Endothelial cell of umbilical vein (primary cell): ENCODE results near the gene C1RL. TPM values are rescaled to one million over a fixed set of nuclear protein-coding genes. Genes with fewer than 3 reads are reported as not detected.

Source experiments
- BruUV-seq: library from RNA; stranded (reverse); fragments of 400-500 nt; replicated peaks from 2 replicates; lab custom pipeline; 2021; lab: Mats Ljungman, UMichigan
- CTCF ChIA-PET: fragments of 300-600, 350-600 bp; sonication (Branson Sonifier 250); formaldehyde crosslinking; loops from one replicate; lab custom pipeline; 2021; ENCODE audit warnings: antibody characterized with exemption, inconsistent platforms; lab: Charles Lee
- POLR2A ChIA-PET: fragments of 300-600, 350-600 bp; sonication (Branson Sonifier 250); formaldehyde crosslinking; loops from one replicate; lab custom pipeline; 2021; ENCODE audit warnings: antibody characterized with exemption, inconsistent platforms; lab: Charles Lee
- DNase-seq: peaks from one replicate; pipeline ENCODE4 v3.0.0-alpha.2; 2011; ENCODE audit warnings: low read depth, low spot score
- FAIRE-seq: peaks from 2 replicates; lab custom pipeline; 2011; peaks lifted over from hg19 to GRCh38; lab: Jason Lieb, UNC
- H2AFZ ChIP-seq: 2 replicates; pipeline ENCODE4 v1.6.0; 2012; ENCODE audit warnings: low read depth, low read length, control low read depth, inconsistent platforms
- H3K27ac ChIP-seq: 2 replicates; pipeline ENCODE4 v1.5.1; 2011; ENCODE audit warnings: low read depth, mild to moderate bottlenecking, control low read depth, low read length, moderate library complexity; ENCODE audit not compliant: insufficient read depth
- H3K27me3 ChIP-seq, 2 experiments: 2 replicates each; pipeline versions ENCODE4 v1.6.0 to v1.6.1; 2011; ENCODE audit warnings: low read length in 2 of 2, mixed read lengths in 1 of 2; ENCODE audit not compliant: control insufficient read depth in 2 of 2, insufficient read depth in 2 of 2
- H3K36me3 ChIP-seq, 2 experiments: 2 replicates in 1 of 2; 3 replicates in 1 of 2; pipeline ENCODE4 v1.5.1; 2011; ENCODE audit warnings: low read length in 2 of 2, mild to moderate bottlenecking in 1 of 2, moderate library complexity in 1 of 2; ENCODE audit not compliant: control insufficient read depth in 2 of 2, insufficient read depth in 2 of 2; ENCODE audit errors: extremely low read depth in 1 of 2
- H3K4me1 ChIP-seq: 3 replicates; pipeline ENCODE4 v1.5.1; 2011; ENCODE audit warnings: mild to moderate bottlenecking, low read length; ENCODE audit not compliant: control insufficient read depth, insufficient read depth; ENCODE audit errors: extremely low read depth
- H3K4me2 ChIP-seq: 2 replicates; pipeline ENCODE4 v1.6.1; 2011; ENCODE audit warnings: low read length, control low read depth, mixed read lengths; ENCODE audit not compliant: insufficient read depth
- H3K4me3 ChIP-seq, 3 experiments: fragments of 200-600 bp in 1 of 3; sonication (generic), shearing (Covaris generic) in 1 of 3; replicated peaks in 1 of 3; 2 replicates each; pipeline ENCODE4 v1.5.1; 2011 to 2016; ENCODE audit warnings: control low read depth in 3 of 3, low read length in 3 of 3, mild to moderate bottlenecking in 2 of 3, inconsistent platforms in 1 of 3, low read depth in 1 of 3, moderate library complexity in 1 of 3; ENCODE audit not compliant: insufficient read depth in 1 of 3
- H3K79me2 ChIP-seq: 2 replicates; pipeline ENCODE4 v1.6.0; 2012; ENCODE audit warnings: low read length, inconsistent platforms; ENCODE audit not compliant: control insufficient read depth, insufficient read depth
- H3K9ac ChIP-seq: replicated peaks from 2 replicates; pipeline ENCODE3; 2011; ENCODE audit warnings: low read length, control low read depth; ENCODE audit not compliant: insufficient read depth; ENCODE audit errors: extremely low read depth
- H3K9me1 ChIP-seq: replicated peaks from 3 replicates; pipeline ENCODE4 v1.6.0; 2011; ENCODE audit warnings: mild to moderate bottlenecking, low read length; ENCODE audit not compliant: control insufficient read depth, insufficient read depth; ENCODE audit errors: extremely low read depth
- H3K9me3 ChIP-seq: replicated peaks from 2 replicates; pipeline ENCODE4 v1.5.1; 2012; ENCODE audit warnings: low read length, inconsistent platforms; ENCODE audit not compliant: control insufficient read depth, insufficient read depth
- H4K20me1 ChIP-seq: replicated peaks from 2 replicates; pipeline ENCODE3; 2011; ENCODE audit warnings: mild to moderate bottlenecking, low read length; ENCODE audit not compliant: control insufficient read depth, insufficient read depth; ENCODE audit errors: extremely low read depth
- FOS ChIP-seq: IDR thresholded peaks from 2 replicates; pipeline ENCODE4 v1.6.1; 2011; ENCODE audit warnings: mild to moderate bottlenecking, low read length, moderate library complexity, borderline replicate concordance; ENCODE audit not compliant: insufficient read depth
- GATA2 ChIP-seq: IDR thresholded peaks from 2 replicates; pipeline ENCODE4 v1.7.0; 2011; ENCODE audit warnings: low read depth, mild to moderate bottlenecking, moderate library complexity, mixed read lengths, low read length; ENCODE audit not compliant: insufficient read length, insufficient read depth
- JUN ChIP-seq: IDR thresholded peaks from 2 replicates; pipeline ENCODE4 v1.6.1; 2011; ENCODE audit warnings: borderline replicate concordance, low read depth; ENCODE audit not compliant: insufficient read length, insufficient read depth
- MYC ChIP-seq: IDR thresholded peaks from one replicate; pipeline ENCODE4 v1.6.1; 2011; ENCODE audit warnings: mild to moderate bottlenecking, low read depth, low read length
- POLR2AphosphoS5 ChIP-seq: IDR thresholded peaks from 2 replicates; pipeline ENCODE4 v1.6.1; 2012; ENCODE audit warnings: low read depth, mild to moderate bottlenecking, control low read depth, low read length, moderate library complexity; ENCODE audit not compliant: insufficient read depth
- dilution Hi-C: fragments of 300-500 bp; cut with MboI; formaldehyde crosslinking; loops from one replicate; pipeline ENCODE4 v1.15.0; 2019; ENCODE audit warnings: low sequenced_read_pairs; ENCODE audit not compliant: extremely low pct_ligation_motif_present
- intact Hi-C: fragments of 100-400 bp; cut with micrococcal nuclease; formaldehyde crosslinking; loops from one replicate; pipeline ENCODE4 v1.10.0; 2022
- polyA plus RNA-seq, 4 experiments: library from polyadenylated mRNA; depleted of rRNA in 3 of 4; stranded (reverse) in 3 of 4; unstranded in 1 of 4; fragments of >200 nt; gene quantifications; 2 replicates each; pipeline versions ENCODE4 v1.2.1 to v1.2.3, GENCODE V29; 2011 to 2012; ENCODE audit warnings: missing spikeins in 1 of 4
- total RNA-seq: library from RNA; stranded (reverse); gene quantifications from 2 replicates; pipeline ENCODE4 v1.2.3, GENCODE V29; 2021
- TF ChIP-seq, protein P1 (sequence below): IDR thresholded peaks from 2 replicates; pipeline ENCODE4 v1.6.1; 2011; ENCODE audit not compliant: insufficient read depth, insufficient read length
- TF ChIP-seq, protein P2 (sequence below), 2 donors: IDR thresholded peaks; 1 replicate in 1 of 2; 2 replicates in 1 of 2; pipeline ENCODE4 v1.5.1; 2011; ENCODE audit warnings: low read length in 2 of 2, mild to moderate bottlenecking in 2 of 2, moderate library complexity in 2 of 2, control low read depth in 1 of 2, inconsistent platforms in 1 of 2, low read depth in 1 of 2; ENCODE audit not compliant: insufficient read depth in 1 of 2; ENCODE audit errors: extremely low read depth in 1 of 2

Gene C1RL
- total and polyA plus RNA-seq, 2 donors (not counting 3 experiments of a cell fraction or from before 2014, with no cell fraction given): 20.9 to 25.0 TPM

DNA sequence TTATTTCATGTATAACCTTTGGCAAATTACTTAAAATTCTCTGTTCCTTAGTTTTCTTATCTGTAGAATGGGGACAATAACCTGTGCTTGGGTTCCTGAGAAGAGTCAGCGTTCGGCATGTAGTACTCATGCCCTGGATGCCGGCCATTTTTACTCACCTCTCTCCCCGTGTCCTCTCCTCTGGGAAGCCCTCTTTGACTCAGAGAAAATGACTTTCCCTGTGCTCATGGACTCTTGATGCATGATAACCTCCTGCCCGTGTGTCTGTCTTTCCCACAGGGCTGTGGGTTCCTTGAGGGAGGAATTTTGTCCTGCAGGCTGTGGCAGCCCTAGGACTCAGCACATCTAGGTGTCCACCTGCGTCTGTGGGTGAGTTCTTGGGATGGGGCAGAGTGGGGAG is 5.8 kb upstream of the C1RL start:
- H4K20me1 ChIP-seq: no peaks in the 10 kb centered on the region
- no peak overlapping the region for H3K27ac ChIP-seq
- no peak for TF ChIP-seq GATA2
- TF ChIP-seq, protein P1, sequence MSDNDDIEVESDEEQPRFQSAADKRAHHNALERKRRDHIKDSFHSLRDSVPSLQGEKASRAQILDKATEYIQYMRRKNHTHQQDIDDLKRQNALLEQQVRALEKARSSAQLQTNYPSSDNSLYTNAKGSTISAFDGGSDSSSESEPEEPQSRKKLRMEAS: no peak
- TF ChIP-seq MYC: no peak
- TF ChIP-seq FOS: no peak
- TF ChIP-seq, protein P2, sequence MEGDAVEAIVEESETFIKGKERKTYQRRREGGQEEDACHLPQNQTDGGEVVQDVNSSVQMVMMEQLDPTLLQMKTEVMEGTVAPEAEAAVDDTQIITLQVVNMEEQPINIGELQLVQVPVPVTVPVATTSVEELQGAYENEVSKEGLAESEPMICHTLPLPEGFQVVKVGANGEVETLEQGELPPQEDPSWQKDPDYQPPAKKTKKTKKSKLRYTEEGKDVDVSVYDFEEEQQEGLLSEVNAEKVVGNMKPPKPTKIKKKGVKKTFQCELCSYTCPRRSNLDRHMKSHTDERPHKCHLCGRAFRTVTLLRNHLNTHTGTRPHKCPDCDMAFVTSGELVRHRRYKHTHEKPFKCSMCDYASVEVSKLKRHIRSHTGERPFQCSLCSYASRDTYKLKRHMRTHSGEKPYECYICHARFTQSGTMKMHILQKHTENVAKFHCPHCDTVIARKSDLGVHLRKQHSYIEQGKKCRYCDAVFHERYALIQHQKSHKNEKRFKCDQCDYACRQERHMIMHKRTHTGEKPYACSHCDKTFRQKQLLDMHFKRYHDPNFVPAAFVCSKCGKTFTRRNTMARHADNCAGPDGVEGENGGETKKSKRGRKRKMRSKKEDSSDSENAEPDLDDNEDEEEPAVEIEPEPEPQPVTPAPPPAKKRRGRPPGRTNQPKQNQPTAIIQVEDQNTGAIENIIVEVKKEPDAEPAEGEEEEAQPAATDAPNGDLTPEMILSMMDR (IDR thresholded peaks at IDR 0.05; ENCODE audit: extremely low read depth in 1 of 2, insufficient read depth in 1 of 2, low read depth in 1 of 2, low read length in 2 of 2): no peak
- no peak for TF ChIP-seq JUN
- no peak for TF ChIP-seq POLR2AphosphoS5
- DNase-seq: no peak
- H3K36me3 ChIP-seq: no peaks in the 10 kb centered on the region
- POLR2A ChIA-PET: no interaction called here
- no peaks in the 10 kb centered on the region for H3K27me3 ChIP-seq
- H3K4me1 ChIP-seq: no peaks in the 10 kb centered on the region
- no peak overlapping the region for H2AFZ ChIP-seq
- dilution Hi-C loops (no loop called here), intact Hi-C loops (no loop called here)
- no TSS peak for BruUV-seq
- no peak overlapping the region for H3K4me3 ChIP-seq
- H3K9ac ChIP-seq: no peak overlapping the region
- CTCF ChIA-PET: interaction anchor here (0.6 to 2.3 kb wide), 2 partner anchors 9 to 246 kb away, joined by 3 to 17 read pairs; no protein-coding TSS in a partner anchor
- no peaks in the 10 kb centered on the region for H3K9me1 ChIP-seq
- H3K9me3 ChIP-seq: no peaks in the 10 kb centered on the region
- no peaks in the 10 kb centered on the region for H3K79me2 ChIP-seq
- no peak overlapping the region for H3K4me2 ChIP-seq
- no peak for FAIRE-seq
